Measurements from ENCODE around the gene KSR1. TPM values are rescaled to one million over a fixed set of nuclear protein-coding genes. Genes with fewer than 3 reads are reported as not detected.

KSR1 gene
- total RNA-seq, 1 donor from 2014 or later: 114 TPM

DNA sequence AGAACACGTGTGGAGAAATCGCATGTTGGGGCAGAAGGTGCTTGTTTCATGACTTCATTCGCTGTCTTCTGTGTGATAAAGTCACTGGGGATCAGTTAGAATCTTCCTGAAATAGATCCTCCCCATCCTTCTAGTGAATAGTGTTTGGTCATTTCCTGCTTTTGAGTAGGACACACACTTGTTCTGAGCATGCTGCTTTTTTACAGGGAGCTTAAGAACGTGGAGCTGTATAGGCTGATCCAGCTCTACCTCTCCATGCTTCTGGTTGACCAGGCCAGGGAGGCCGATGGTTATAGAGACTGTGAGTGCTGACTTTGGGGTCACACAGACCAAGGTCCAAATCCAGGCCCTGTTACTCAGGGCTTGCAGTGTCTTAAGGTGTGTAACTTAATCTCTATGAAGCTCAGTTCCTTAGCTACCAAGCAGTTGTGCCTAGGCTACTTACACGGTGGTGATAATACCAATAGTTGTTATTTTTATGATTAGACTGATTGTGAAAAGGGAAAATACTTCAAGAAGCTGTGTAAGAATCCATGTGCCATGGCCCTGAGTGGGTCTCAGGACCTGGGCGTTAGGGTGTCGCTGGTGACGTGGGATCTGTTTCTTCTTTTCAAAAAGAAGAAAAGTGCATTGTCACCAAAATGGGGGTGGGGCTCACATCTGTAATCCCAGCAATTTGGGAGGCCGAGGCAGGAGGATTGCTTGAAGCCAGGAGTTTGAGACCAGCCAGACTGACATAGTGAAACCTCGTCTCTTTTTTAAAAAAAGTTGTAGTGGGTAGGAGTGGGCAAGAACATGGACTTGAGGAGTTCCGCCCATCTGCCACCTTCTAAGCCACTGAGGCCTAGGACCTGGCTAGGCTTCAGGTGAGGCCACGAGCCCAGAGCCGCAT, 110.7 kb downstream of the KSR1 start:
- Mint-ChIP-seq H3K9me3 (no peaks in the 10 kb centered on the region), H3K27me3 (no peaks in the 10 kb centered on the region), H3K36me3 (ENCODE audit: low read depth) (peaks cover 4% of the 10 kb centered on the region), H3K27ac (no peak overlapping the region), H3K4me1 (no peaks in the 10 kb centered on the region), H3K4me3 (no peak overlapping the region)
- intact Hi-C loops (cut with micrococcal nuclease): no loop called here
- no peak for ATAC-seq (ENCODE audit: low read depth)
- ChIA-PET CTCF (interaction anchor here (0.8 kb wide), 1 partner anchor 34 kb away, joined by 3 read pairs; no protein-coding TSS in a partner anchor), POLR2A (interaction anchor here (0.8 kb wide), 1 partner anchor 22 kb away, joined by 3 read pairs; no protein-coding TSS in a partner anchor)
- no peak for DNase-seq
- TF ChIP-seq, protein P1, sequence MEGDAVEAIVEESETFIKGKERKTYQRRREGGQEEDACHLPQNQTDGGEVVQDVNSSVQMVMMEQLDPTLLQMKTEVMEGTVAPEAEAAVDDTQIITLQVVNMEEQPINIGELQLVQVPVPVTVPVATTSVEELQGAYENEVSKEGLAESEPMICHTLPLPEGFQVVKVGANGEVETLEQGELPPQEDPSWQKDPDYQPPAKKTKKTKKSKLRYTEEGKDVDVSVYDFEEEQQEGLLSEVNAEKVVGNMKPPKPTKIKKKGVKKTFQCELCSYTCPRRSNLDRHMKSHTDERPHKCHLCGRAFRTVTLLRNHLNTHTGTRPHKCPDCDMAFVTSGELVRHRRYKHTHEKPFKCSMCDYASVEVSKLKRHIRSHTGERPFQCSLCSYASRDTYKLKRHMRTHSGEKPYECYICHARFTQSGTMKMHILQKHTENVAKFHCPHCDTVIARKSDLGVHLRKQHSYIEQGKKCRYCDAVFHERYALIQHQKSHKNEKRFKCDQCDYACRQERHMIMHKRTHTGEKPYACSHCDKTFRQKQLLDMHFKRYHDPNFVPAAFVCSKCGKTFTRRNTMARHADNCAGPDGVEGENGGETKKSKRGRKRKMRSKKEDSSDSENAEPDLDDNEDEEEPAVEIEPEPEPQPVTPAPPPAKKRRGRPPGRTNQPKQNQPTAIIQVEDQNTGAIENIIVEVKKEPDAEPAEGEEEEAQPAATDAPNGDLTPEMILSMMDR (IDR thresholded peaks at IDR 0.05): no peak

DNA sequence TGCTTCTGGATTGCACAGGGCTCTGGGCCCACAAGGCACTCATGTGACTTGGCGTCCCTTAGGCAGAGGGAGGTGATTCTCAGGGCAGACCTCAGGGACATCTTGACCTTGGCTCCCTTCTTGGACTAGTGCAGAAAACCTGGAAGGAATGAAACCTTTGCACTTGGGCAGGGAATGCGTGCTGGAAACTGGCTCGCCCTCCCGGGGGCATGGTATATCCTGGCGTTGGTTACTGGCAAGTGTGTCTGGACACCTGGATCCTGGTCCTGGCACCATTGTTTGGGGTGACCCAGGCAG, 111.3 kb downstream of the KSR1 start:
- DNase-seq (no peak), ATAC-seq (ENCODE audit: low read depth) (no peak)
- Mint-ChIP-seq H3K27ac (no peak overlapping the region), H3K4me1 (no peaks in the 10 kb centered on the region), H3K27me3 (no peaks in the 10 kb centered on the region), H3K36me3 (ENCODE audit: low read depth) (peaks cover 4% of the 10 kb centered on the region), H3K9me3 (no peaks in the 10 kb centered on the region), H3K4me3 (no peak overlapping the region)
- ChIA-PET CTCF (interaction anchor here (3.3 kb wide), 1 partner anchor 32 kb away, joined by 18 read pairs; no protein-coding TSS in a partner anchor), POLR2A (no interaction called here)
- intact Hi-C loops (cut with micrococcal nuclease): no loop called here
- TF ChIP-seq, protein P1 (IDR thresholded peaks at IDR 0.05): no peak

DNA sequence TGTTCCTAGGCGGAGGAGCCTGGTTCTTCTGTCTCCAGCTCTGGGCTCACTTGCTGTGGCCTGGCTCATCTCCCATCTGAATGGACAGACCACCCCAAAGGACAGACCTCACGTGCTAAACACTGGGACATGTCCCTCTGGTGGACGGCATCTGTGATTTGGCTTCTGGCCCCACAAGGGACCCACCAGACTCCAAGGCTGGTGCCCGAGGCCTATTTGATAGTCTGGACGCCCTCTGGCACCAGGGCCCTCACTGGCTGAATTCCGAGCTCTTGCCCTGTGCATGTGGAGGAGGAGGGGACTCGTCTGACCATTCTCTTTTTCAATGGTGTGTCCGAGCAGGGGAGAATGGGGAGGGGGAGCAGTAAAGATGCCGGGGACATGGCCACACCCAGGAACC, 112.0 kb downstream of the KSR1 start:
- ChIA-PET CTCF (interaction anchor here (0.7 to 3.3 kb wide), 4 partner anchors 13 to 213 kb away, joined by 3 to 18 read pairs (median 4); no protein-coding TSS in a partner anchor), POLR2A (no interaction called here)
- peaks cover 2% of the 10 kb centered on the region for H3K36me3 Mint-ChIP-seq (ENCODE audit: low read depth)
- no peaks in the 10 kb centered on the region for H3K4me1 Mint-ChIP-seq
- ATAC-seq (ENCODE audit: low read depth): no peak
- DNase-seq: no peak
- no peak overlapping the region for H3K4me3 Mint-ChIP-seq
- H3K27me3 Mint-ChIP-seq: no peaks in the 10 kb centered on the region
- no peak overlapping the region for H3K27ac Mint-ChIP-seq
- no peaks in the 10 kb centered on the region for H3K9me3 Mint-ChIP-seq
- intact Hi-C loops (cut with micrococcal nuclease): loop anchor here (2.0 kb wide), 1 partner anchor 33 kb away; no protein-coding TSS in a partner anchor
- TF ChIP-seq, protein P1 (IDR thresholded peaks at IDR 0.05): no peak

DNA sequence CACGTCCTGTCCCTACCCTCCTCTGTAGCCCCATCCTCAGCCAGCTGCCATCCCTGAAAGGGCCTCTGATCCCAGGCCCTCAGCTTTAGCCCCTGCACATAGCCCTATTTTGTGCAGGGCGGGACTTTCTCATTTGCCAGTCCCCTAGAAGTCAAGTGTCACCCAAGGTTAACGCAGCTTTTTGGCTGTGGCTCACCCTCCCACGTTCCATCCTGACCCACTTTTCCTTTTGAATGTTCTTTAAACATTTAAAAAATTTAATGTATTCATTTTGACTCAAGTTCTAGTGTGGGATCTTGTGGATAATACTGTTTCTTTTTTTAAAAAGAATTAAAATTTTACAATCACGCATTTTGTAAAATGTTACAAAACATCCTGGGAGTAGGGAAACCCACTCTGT, 112.6 kb downstream of the KSR1 start:
- H3K36me3 Mint-ChIP-seq (ENCODE audit: low read depth): peaks cover 2% of the 10 kb centered on the region
- no peaks in the 10 kb centered on the region for H3K27me3 Mint-ChIP-seq
- DNase-seq (no peak), ATAC-seq (ENCODE audit: low read depth) (no peak)
- intact Hi-C loops (cut with micrococcal nuclease): loop anchor here (2.0 kb wide), 1 partner anchor 32 kb away; no protein-coding TSS in a partner anchor
- ChIA-PET POLR2A (no interaction called here), CTCF (interaction anchor here (0.7 to 3.3 kb wide), 5 partner anchors 13 to 214 kb away, joined by 3 to 18 read pairs (median 3); no protein-coding TSS in a partner anchor)
- TF ChIP-seq, protein P1 (IDR thresholded peaks at IDR 0.05): no peak
- H3K27ac Mint-ChIP-seq: no peak overlapping the region
- no peaks in the 10 kb centered on the region for H3K9me3 Mint-ChIP-seq
- no peaks in the 10 kb centered on the region for H3K4me1 Mint-ChIP-seq
- no peak overlapping the region for H3K4me3 Mint-ChIP-seq

DNA sequence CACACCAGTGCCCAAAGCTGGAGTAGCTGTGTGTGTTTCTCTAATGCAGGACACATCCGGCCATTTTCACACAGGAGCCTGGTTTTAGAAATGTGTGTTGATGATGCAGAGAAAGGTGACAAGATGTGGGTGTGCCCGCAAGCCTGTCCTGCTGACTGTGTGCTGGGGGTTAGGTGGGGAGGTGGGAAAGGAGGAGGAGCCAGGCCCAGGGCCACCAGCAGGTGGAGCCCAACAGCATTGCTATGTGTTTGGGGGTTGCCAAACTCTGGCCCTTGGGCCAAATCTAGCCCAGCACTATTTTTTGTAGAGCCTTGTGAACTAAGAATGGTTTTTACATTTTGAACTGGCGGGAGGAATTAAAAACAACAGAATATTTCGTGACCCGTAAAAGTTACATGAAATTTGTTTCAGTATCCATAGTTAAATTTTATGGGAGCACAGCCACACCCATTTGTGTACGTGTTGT, 113.0 kb downstream of the KSR1 start:
- CTCF ChIA-PET: interaction anchor here (0.8 to 3.3 kb wide), 3 partner anchors 30 to 215 kb away, joined by 3 to 18 read pairs (median 3); no protein-coding TSS in a partner anchor
- H3K4me1 Mint-ChIP-seq: no peaks in the 10 kb centered on the region

More for the DNA sequence above, 113.0 kb downstream of the KSR1 start:
- POLR2A ChIA-PET: no interaction called here
- Mint-ChIP-seq H3K4me3 (no peak overlapping the region), H3K36me3 (ENCODE audit: low read depth) (no peaks in the 10 kb centered on the region), H3K27me3 (no peaks in the 10 kb centered on the region), H3K9me3 (no peaks in the 10 kb centered on the region), H3K27ac (no peak overlapping the region)
- intact Hi-C loops (cut with micrococcal nuclease): loop anchor here (2.0 kb wide), 1 partner anchor 32 kb away; no protein-coding TSS in a partner anchor
- TF ChIP-seq, protein P1 (IDR thresholded peaks at IDR 0.05): no peak
- DNase-seq (no peak), ATAC-seq (ENCODE audit: low read depth) (peak; percentile 88)
